MM.1S (cell line): ENCODE measurements around the gene ANTXR1.

Source experiments
- DNase-seq: peaks from one replicate; pipeline ENCODE4 v3.0.0-alpha.2; 2015
- H2AFZ ChIP-seq: fragments of 300-600 bp; sonication (generic); 2 replicates; pipeline ENCODE4 v1.6.0; 2016; ENCODE audit warnings: antibody characterized with exemption, low read length
- H3F3A ChIP-seq: fragments of 300-600 bp; sonication (generic); 2 replicates; pipeline ENCODE4 v1.6.1; 2016; ENCODE audit warnings: mild to moderate bottlenecking, antibody characterized with exemption, low read length, moderate library complexity, mixed read lengths; ENCODE audit not compliant: insufficient read depth
- H3K27ac ChIP-seq: fragments of 300-600 bp; sonication (generic); 2 replicates; pipeline ENCODE4 v1.5.1; 2016; ENCODE audit warnings: mild to moderate bottlenecking, low read length
- H3K27me3 ChIP-seq: fragments of 300-600 bp; sonication (generic); replicated peaks from 2 replicates; pipeline ENCODE4 v1.6.0; 2016; ENCODE audit warnings: low read length; ENCODE audit not compliant: insufficient read depth
- H3K36me3 ChIP-seq: fragments of 300-600 bp; sonication (generic); replicated peaks from 2 replicates; pipeline ENCODE4 v1.6.1; 2016; ENCODE audit warnings: mild to moderate bottlenecking, low read length, mixed read lengths; ENCODE audit not compliant: insufficient read depth
- H3K4me1 ChIP-seq: fragments of 300-600 bp; sonication (generic); 2 replicates; pipeline ENCODE4 v1.6.1; 2016; ENCODE audit warnings: low read length, mixed read lengths
- H3K4me2 ChIP-seq: fragments of 300-600 bp; sonication (generic); 2 replicates; pipeline ENCODE4 v1.6.0; 2016; ENCODE audit warnings: low read depth, low read length
- H3K4me3 ChIP-seq: fragments of 300-600 bp; sonication (generic); 2 replicates; pipeline ENCODE4 v1.5.1; 2016; ENCODE audit warnings: low read length, mixed read lengths
- H3K79me2 ChIP-seq: fragments of 300-600 bp; sonication (generic); 2 replicates; pipeline ENCODE4 v1.6.1; 2016; ENCODE audit warnings: mixed run types, low read length, mixed read lengths
- H3K9ac ChIP-seq: fragments of 300-600 bp; sonication (generic); 2 replicates; pipeline ENCODE4 v1.6.1; 2016; ENCODE audit warnings: low read length, mixed read lengths
- H3K9me2 ChIP-seq: fragments of 300-600 bp; sonication (generic); replicated peaks from 2 replicates; pipeline ENCODE4 v1.6.1; 2016; ENCODE audit warnings: mild to moderate bottlenecking, low read length, mixed read lengths; ENCODE audit not compliant: insufficient read depth
- H3K9me3 ChIP-seq: fragments of 300-600 bp; sonication (generic); replicated peaks from 2 replicates; pipeline ENCODE4 v1.6.1; 2016; ENCODE audit warnings: mild to moderate bottlenecking, low read length, mixed read lengths; ENCODE audit not compliant: insufficient read depth
- H4K20me1 ChIP-seq: fragments of 300-600 bp; sonication (generic); 2 replicates; pipeline ENCODE4 v1.6.1; 2016; ENCODE audit warnings: mild to moderate bottlenecking, low read length, moderate library complexity, mixed read lengths; ENCODE audit not compliant: insufficient read depth
- CTCF ChIP-seq: fragments of 300-600 bp; sonication (generic); IDR thresholded peaks from 2 replicates; pipeline ENCODE4 v1.5.1; 2016; ENCODE audit warnings: antibody characterized with exemption, low read length, mixed read lengths
- EZH2 ChIP-seq: fragments of 300-600 bp; sonication (generic); optimal IDR thresholded peaks from 2 replicates; pipeline ENCODE3; 2017; ENCODE audit warnings: low read depth, mild to moderate bottlenecking, antibody characterized with exemption, low read length, mixed read lengths
- EZH2phosphoT487 ChIP-seq: fragments of 300-600 bp; sonication (generic); IDR thresholded peaks from 2 replicates; pipeline ENCODE4 v1.6.1; 2018; ENCODE audit warnings: antibody characterized with exemption, low read length

ANTXR1 gene

GRCh38 chr2:69251943-69252342 is 239.0 kb downstream of the ANTXR1 start:
- H3F3A ChIP-seq = no peaks in the 10 kb centered on the region
- no peak for DNase-seq
- TF ChIP-seq EZH2phosphoT487 (no peak), EZH2 (no peak), CTCF (no peak)
- H2AFZ ChIP-seq = no peak overlapping the region
- H4K20me1 ChIP-seq = no peaks in the 10 kb centered on the region
- no peaks in the 10 kb centered on the region for H3K4me1 ChIP-seq
- no peaks in the 10 kb centered on the region for H3K79me2 ChIP-seq
- H3K36me3 ChIP-seq = no peaks in the 10 kb centered on the region
- no peak overlapping the region for H3K27ac ChIP-seq
- H3K9ac ChIP-seq = no peak overlapping the region
- no peaks in the 10 kb centered on the region for H3K9me2 ChIP-seq
- H3K9me3 ChIP-seq = no peaks in the 10 kb centered on the region
- no peak overlapping the region for H3K4me2 ChIP-seq
- H3K4me3 ChIP-seq = no peak overlapping the region
- H3K27me3 ChIP-seq = no peaks in the 10 kb centered on the region

- no peak for DNase-seq
- no peaks in the 10 kb centered on the region for H3K27me3 ChIP-seq
Measured at GRCh38 chr2:69253112-69253511, 240.1 kb downstream of the ANTXR1 start.

GRCh38 chr2:69253611-69254301 is 240.8 kb downstream of the ANTXR1 start:
- no peak for DNase-seq

More at GRCh38 chr2:69253112-69253511, 240.1 kb downstream of the ANTXR1 start:
- TF ChIP-seq EZH2 (no peak), CTCF (no peak), EZH2phosphoT487 (no peak)
- Histone ChIP-seq H4K20me1 (no peaks in the 10 kb centered on the region), H3K9ac (no peak overlapping the region), H3K4me2 (no peak overlapping the region), H3K27ac (no peak overlapping the region), H3K36me3 (no peaks in the 10 kb centered on the region), H3K9me3 (no peaks in the 10 kb centered on the region), H3K9me2 (no peaks in the 10 kb centered on the region), H3K79me2 (no peaks in the 10 kb centered on the region), H2AFZ (no peak overlapping the region), H3K4me3 (no peak overlapping the region), H3F3A (no peaks in the 10 kb centered on the region), H3K4me1 (no peaks in the 10 kb centered on the region)

More at GRCh38 chr2:69253611-69254301, 240.8 kb downstream of the ANTXR1 start:
- Histone ChIP-seq H3K4me1 (no peaks in the 10 kb centered on the region), H3K9me2 (no peaks in the 10 kb centered on the region), H4K20me1 (no peaks in the 10 kb centered on the region), H3K9me3 (no peaks in the 10 kb centered on the region), H3K36me3 (no peaks in the 10 kb centered on the region), H2AFZ (no peak overlapping the region), H3K4me2 (no peak overlapping the region), H3F3A (no peaks in the 10 kb centered on the region), H3K27me3 (no peaks in the 10 kb centered on the region), H3K79me2 (no peaks in the 10 kb centered on the region), H3K9ac (no peak overlapping the region), H3K27ac (no peak overlapping the region), H3K4me3 (no peak overlapping the region)
- TF ChIP-seq CTCF (no peak), EZH2phosphoT487 (no peak), EZH2 (no peak)
